ENCODE data around the gene CEP135.
A peak's percentile ranks its signal among the peaks of the same experiment; 100 is the strongest.

CEP135 gene

GRCh38 chr4:55967376-55967775 lies 18.6 kb downstream of the CEP135 start:
- ATAC-seq, result no peak
- no peak overlapping the region for H3K4me3 Mint-ChIP-seq

GRCh38 chr4:55973650-55974049 lies 24.9 kb downstream of the CEP135 start:
- ATAC-seq (no peak), DNase-seq (no peak)
- Mint-ChIP-seq H3K27ac (no peak overlapping the region), H3K9me3 (no peaks in the 10 kb centered on the region), H3K27me3 (no peaks in the 10 kb centered on the region), H3K4me3 (no peak overlapping the region), H3K4me1 (no peaks in the 10 kb centered on the region)

More at GRCh38 chr4:55967376-55967775, 18.6 kb downstream of the CEP135 start:
- no peaks in the 10 kb centered on the region for H3K9me3 Mint-ChIP-seq
- no peak for DNase-seq
- no peak overlapping the region for H3K27ac Mint-ChIP-seq
- H3K27me3 Mint-ChIP-seq, result no peaks in the 10 kb centered on the region
- H3K4me1 Mint-ChIP-seq, result no peaks in the 10 kb centered on the region

- Mint-ChIP-seq H3K27me3 (no peaks in the 10 kb centered on the region), H3K27ac (no peak overlapping the region), H3K4me3 (no peak overlapping the region), H3K9me3 (no peaks in the 10 kb centered on the region), H3K4me1 (peaks cover 9% of the 10 kb centered on the region)
- no peak for DNase-seq
- ATAC-seq, result no peak
Measured at GRCh38 chr4:55977811-55978210, 29.1 kb downstream of the CEP135 start.

- ATAC-seq (no peak), DNase-seq (no peak)
- H3K27me3 Mint-ChIP-seq, result no peaks in the 10 kb centered on the region
- H3K4me3 Mint-ChIP-seq, result no peak overlapping the region
- H3K27ac Mint-ChIP-seq, result no peak overlapping the region
- H3K4me1 Mint-ChIP-seq, result peaks cover 9% of the 10 kb centered on the region
- H3K9me3 Mint-ChIP-seq, result no peaks in the 10 kb centered on the region
Measured at GRCh38 chr4:55979562-55979961, 30.8 kb downstream of the CEP135 start.

- Mint-ChIP-seq H3K27ac (peak overlapping the region in 1 of 2 donors; percentile 79), H3K4me1 (peaks cover 9% of the 10 kb centered on the region), H3K4me3 (peak overlapping the region in 1 of 2 donors; percentile 49), H3K27me3 (no peaks in the 10 kb centered on the region), H3K9me3 (no peaks in the 10 kb centered on the region)
- no peak for DNase-seq
- ATAC-seq, result peak; percentile 52
Measured at GRCh38 chr4:55980725-55981124, 32.0 kb downstream of the CEP135 start.

- ATAC-seq, result no peak
- no peak overlapping the region for H3K4me3 Mint-ChIP-seq
- H3K27me3 Mint-ChIP-seq, result no peaks in the 10 kb centered on the region
- no peak for DNase-seq
- peaks cover 9% of the 10 kb centered on the region for H3K4me1 Mint-ChIP-seq
- H3K27ac Mint-ChIP-seq, result no peak overlapping the region
- H3K9me3 Mint-ChIP-seq, result no peaks in the 10 kb centered on the region
Measured at GRCh38 chr4:55982976-55983375, 34.2 kb downstream of the CEP135 start.

- no peak for DNase-seq
- ATAC-seq, result no peak
- Mint-ChIP-seq H3K27ac (no peak overlapping the region), H3K27me3 (no peaks in the 10 kb centered on the region), H3K4me1 (peaks cover 36% of the 10 kb centered on the region), H3K4me3 (no peak overlapping the region), H3K9me3 (no peaks in the 10 kb centered on the region)
Measured at GRCh38 chr4:55989766-55990165, 41.0 kb downstream of the CEP135 start.

- peaks cover 41% of the 10 kb centered on the region for H3K4me1 Mint-ChIP-seq
- H3K27me3 Mint-ChIP-seq, result no peaks in the 10 kb centered on the region
- no peaks in the 10 kb centered on the region for H3K9me3 Mint-ChIP-seq
- peak; percentile 12 to 21 for DNase-seq
- H3K27ac Mint-ChIP-seq, result peak overlapping the region; percentile 91
- peak; percentile 97 for ATAC-seq
- H3K4me3 Mint-ChIP-seq, result peak overlapping the region; percentile 49 to 58
Measured at GRCh38 chr4:55993994-55994663, 45.4 kb downstream of the CEP135 start.

- Mint-ChIP-seq H3K9me3 (peaks cover 0 to 4% of the 10 kb centered on the region in 2 donors), H3K27me3 (no peaks in the 10 kb centered on the region), H3K4me1 (peaks cover 36% of the 10 kb centered on the region), H3K4me3 (no peak overlapping the region), H3K27ac (peak overlapping the region in 1 of 2 donors; percentile 34)
- no peak for DNase-seq
- no peak for ATAC-seq
Measured at GRCh38 chr4:55996646-55997045, 47.9 kb downstream of the CEP135 start.

- Mint-ChIP-seq H3K27me3 (no peaks in the 10 kb centered on the region), H3K4me3 (no peak overlapping the region), H3K27ac (no peak overlapping the region), H3K4me1 (no peaks in the 10 kb centered on the region), H3K9me3 (peaks cover 0 to 9% of the 10 kb centered on the region in 2 donors)
- DNase-seq, result no peak
- no peak for ATAC-seq
Measured at GRCh38 chr4:56003606-56004005, 54.9 kb downstream of the CEP135 start.

- Mint-ChIP-seq H3K27ac (no peak overlapping the region), H3K9me3 (peaks cover 0 to 9% of the 10 kb centered on the region in 2 donors), H3K4me1 (no peaks in the 10 kb centered on the region), H3K27me3 (no peaks in the 10 kb centered on the region), H3K4me3 (no peak overlapping the region)
- ATAC-seq (no peak), DNase-seq (no peak)
Measured at GRCh38 chr4:56004235-56004634, 55.5 kb downstream of the CEP135 start.

GRCh38 chr4:56007154-56007553 lies 58.4 kb downstream of the CEP135 start:
- Mint-ChIP-seq H3K4me3 (no peak overlapping the region), H3K27ac (no peak overlapping the region), H3K4me1 (no peaks in the 10 kb centered on the region), H3K9me3 (peaks cover 0 to 5% of the 10 kb centered on the region in 2 donors), H3K27me3 (no peaks in the 10 kb centered on the region)
- ATAC-seq (no peak), DNase-seq (no peak)

- no peak for DNase-seq
- Mint-ChIP-seq H3K9me3 (peaks cover 0 to 4% of the 10 kb centered on the region in 2 donors), H3K27me3 (no peaks in the 10 kb centered on the region), H3K4me1 (no peaks in the 10 kb centered on the region), H3K27ac (no peak overlapping the region), H3K4me3 (no peak overlapping the region)
- ATAC-seq, result no peak
Measured at GRCh38 chr4:56008206-56008605, 59.5 kb downstream of the CEP135 start.

GRCh38 chr4:56026596-56026995 lies 77.9 kb downstream of the CEP135 start:
- ATAC-seq (no peak), DNase-seq (no peak)
- Mint-ChIP-seq H3K4me1 (no peaks in the 10 kb centered on the region), H3K27ac (no peak overlapping the region), H3K9me3 (peaks cover 0 to 7% of the 10 kb centered on the region in 2 donors), H3K27me3 (no peaks in the 10 kb centered on the region), H3K4me3 (no peak overlapping the region)

- ATAC-seq (no peak), DNase-seq (no peak)
- no peaks in the 10 kb centered on the region for H3K4me1 Mint-ChIP-seq
- peaks cover 0 to 7% of the 10 kb centered on the region in 2 donors for H3K9me3 Mint-ChIP-seq
- no peaks in the 10 kb centered on the region for H3K27me3 Mint-ChIP-seq
- no peak overlapping the region for H3K27ac Mint-ChIP-seq
- H3K4me3 Mint-ChIP-seq, result no peak overlapping the region
Measured at GRCh38 chr4:56028165-56028564, 79.4 kb downstream of the CEP135 start.

GRCh38 chr4:56038487-56039162 lies 89.9 kb downstream of the CEP135 start:
- ATAC-seq, result no peak
- no peak for DNase-seq
- Mint-ChIP-seq H3K27me3 (peaks cover 24% of the 10 kb centered on the region), H3K4me3 (no peak overlapping the region), H3K27ac (no peak overlapping the region), H3K4me1 (no peaks in the 10 kb centered on the region), H3K9me3 (peaks cover 0 to 6% of the 10 kb centered on the region in 2 donors)

Data from stimulated activated naive CD8-positive, alpha-beta T cell treated with anti-CD3 and anti-CD28 coated beads, Interleukin-15, amount 100 ng/mL, for 72 hours (primary cell).